OCI-LY3 (cell line): ENCODE data around the gene RNGTT.

Experiments
- H2AFZ ChIP-seq: fragments of 200-600, 300-600 bp; shearing (Covaris generic); 2 replicates; pipeline ENCODE4 v1.6.0; 2014; ENCODE audit warnings: antibody characterized with exemption, low read depth, low read length
- H3K27ac ChIP-seq: fragments of 200-600, 300-600 bp; sonication (generic); 2 replicates; pipeline ENCODE4 v1.5.1; 2014; ENCODE audit warnings: mild to moderate bottlenecking, low read length, moderate library complexity, mixed read lengths
- H3K27me3 ChIP-seq: fragments of 200-600, 300-600 bp; sonication (generic); 2 replicates; pipeline ENCODE4 v1.6.1; 2014; ENCODE audit warnings: low read depth, low read length, mixed read lengths
- H3K36me3 ChIP-seq: fragments of 200-600, 300-600 bp; sonication (generic); replicated peaks from 2 replicates; pipeline ENCODE3; 2014; ENCODE audit warnings: low read depth, low read length, mixed read lengths
- H3K4me1 ChIP-seq: fragments of 300-600, 200-600 bp; sonication (generic); 2 replicates; pipeline ENCODE4 v1.6.1; 2014; ENCODE audit warnings: low read length, mixed read lengths
- H3K4me2 ChIP-seq: fragments of 200-600, 300-600 bp; sonication (generic); 2 replicates; pipeline ENCODE4 v1.6.1; 2014; ENCODE audit warnings: low read length, mixed read lengths
- H3K4me3 ChIP-seq: fragments of 300-600, 200-600 bp; sonication (generic); 2 replicates; pipeline ENCODE4 v1.5.1; 2014; ENCODE audit warnings: antibody characterized with exemption, mild to moderate bottlenecking, low read length, moderate library complexity
- H3K79me2 ChIP-seq: fragments of 300-600, 200-600 bp; shearing (Covaris generic); 2 replicates; pipeline ENCODE4 v1.6.1; 2014; ENCODE audit warnings: mild to moderate bottlenecking, low read length, mixed read lengths
- H3K9ac ChIP-seq: fragments of 300-600, 200-600 bp; shearing (Covaris generic); 2 replicates; pipeline ENCODE4 v1.6.0; 2014; ENCODE audit warnings: mild to moderate bottlenecking, low read length, moderate library complexity
- H3K9me3 ChIP-seq: fragments of 200-600, 300-600 bp; shearing (Covaris generic); 2 replicates; pipeline ENCODE4 v1.6.1; 2014; ENCODE audit warnings: low read length, mixed read lengths; ENCODE audit not compliant: insufficient read depth
- H4K20me1 ChIP-seq: fragments of 200-600, 300-600 bp; sonication (generic); 2 replicates; pipeline ENCODE4 v1.6.1; 2016; ENCODE audit warnings: low read length, mixed read lengths; ENCODE audit not compliant: insufficient read depth
- EZH2phosphoT487 ChIP-seq: fragments of 200-600 bp; shearing (Covaris generic); IDR thresholded peaks from 2 replicates; pipeline ENCODE4 v1.6.1; 2018; ENCODE audit warnings: antibody characterized with exemption, mixed run types, low read depth
- TF ChIP-seq, protein P1 (sequence below): fragments of 200-600, 300-600 bp; sonication (generic); IDR thresholded peaks from 2 replicates; pipeline ENCODE4 v1.5.1; 2014; ENCODE audit warnings: antibody characterized with exemption, low read length, low read depth

Gene RNGTT

DNA sequence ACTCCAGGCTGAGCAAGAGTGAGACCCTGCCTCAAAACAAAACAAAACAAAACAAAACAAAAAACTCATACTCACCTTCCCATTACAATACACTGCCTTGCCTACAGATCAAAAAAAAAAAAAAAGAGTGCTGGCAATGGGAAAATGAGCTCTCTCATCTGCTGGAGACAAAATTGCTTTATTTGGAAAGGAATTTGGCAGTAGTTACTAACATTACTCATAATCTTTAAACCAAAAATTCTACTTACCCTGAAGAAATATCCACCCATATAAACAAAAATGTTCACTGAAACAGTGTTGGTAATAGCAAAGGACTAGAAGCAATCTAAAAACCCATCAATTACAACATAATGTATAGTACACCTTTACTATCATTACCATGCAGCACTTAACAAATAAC is 120.4 kb downstream of the RNGTT start:
- Histone ChIP-seq H3K27me3 (no peaks in the 10 kb centered on the region), H3K27ac (no peak overlapping the region)

DNA sequence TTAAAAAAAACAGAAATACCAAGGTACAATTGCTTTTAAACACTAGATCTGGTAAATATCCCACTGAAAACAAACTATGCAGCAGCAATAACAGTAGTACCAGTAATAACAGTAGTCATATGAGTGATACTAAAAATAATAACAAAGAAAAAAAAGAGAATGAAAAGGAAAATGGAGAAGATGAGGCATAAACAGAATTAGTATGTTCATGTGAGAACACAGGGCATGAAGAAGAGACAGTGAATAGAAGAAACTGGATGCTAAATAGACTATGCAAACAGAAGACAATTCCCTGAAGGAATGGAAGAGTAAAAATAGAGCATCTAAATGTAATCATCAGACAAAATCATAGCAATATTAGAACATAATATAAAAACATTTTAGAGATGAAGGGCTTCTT is 121.1 kb downstream of the RNGTT start:
- Histone ChIP-seq H3K27me3 (no peaks in the 10 kb centered on the region), H2AFZ (no peak overlapping the region), H3K9me3 (no peaks in the 10 kb centered on the region), H3K9ac (no peak overlapping the region), H3K27ac (no peak overlapping the region), H4K20me1 (peaks cover 5% of the 10 kb centered on the region), H3K36me3 (no peaks in the 10 kb centered on the region), H3K4me2 (no peak overlapping the region), H3K79me2 (no peaks in the 10 kb centered on the region), H3K4me1 (peaks cover 25% of the 10 kb centered on the region), H3K4me3 (no peak overlapping the region)
- no peak for TF ChIP-seq EZH2phosphoT487
- TF ChIP-seq, protein P1, sequence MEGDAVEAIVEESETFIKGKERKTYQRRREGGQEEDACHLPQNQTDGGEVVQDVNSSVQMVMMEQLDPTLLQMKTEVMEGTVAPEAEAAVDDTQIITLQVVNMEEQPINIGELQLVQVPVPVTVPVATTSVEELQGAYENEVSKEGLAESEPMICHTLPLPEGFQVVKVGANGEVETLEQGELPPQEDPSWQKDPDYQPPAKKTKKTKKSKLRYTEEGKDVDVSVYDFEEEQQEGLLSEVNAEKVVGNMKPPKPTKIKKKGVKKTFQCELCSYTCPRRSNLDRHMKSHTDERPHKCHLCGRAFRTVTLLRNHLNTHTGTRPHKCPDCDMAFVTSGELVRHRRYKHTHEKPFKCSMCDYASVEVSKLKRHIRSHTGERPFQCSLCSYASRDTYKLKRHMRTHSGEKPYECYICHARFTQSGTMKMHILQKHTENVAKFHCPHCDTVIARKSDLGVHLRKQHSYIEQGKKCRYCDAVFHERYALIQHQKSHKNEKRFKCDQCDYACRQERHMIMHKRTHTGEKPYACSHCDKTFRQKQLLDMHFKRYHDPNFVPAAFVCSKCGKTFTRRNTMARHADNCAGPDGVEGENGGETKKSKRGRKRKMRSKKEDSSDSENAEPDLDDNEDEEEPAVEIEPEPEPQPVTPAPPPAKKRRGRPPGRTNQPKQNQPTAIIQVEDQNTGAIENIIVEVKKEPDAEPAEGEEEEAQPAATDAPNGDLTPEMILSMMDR = no peak

More for the DNA sequence above, 120.4 kb downstream of the RNGTT start:
- peaks cover 5% of the 10 kb centered on the region for H4K20me1 ChIP-seq
- no peaks in the 10 kb centered on the region for H3K79me2 ChIP-seq
- no peak overlapping the region for H2AFZ ChIP-seq
- H3K9me3 ChIP-seq = no peaks in the 10 kb centered on the region
- no peaks in the 10 kb centered on the region for H3K36me3 ChIP-seq
- H3K4me2 ChIP-seq = no peak overlapping the region
- H3K4me3 ChIP-seq = no peak overlapping the region
- no peak overlapping the region for H3K9ac ChIP-seq
- TF ChIP-seq, protein P1 = no peak
- no peak for TF ChIP-seq EZH2phosphoT487
- H3K4me1 ChIP-seq = peaks cover 25% of the 10 kb centered on the region

DNA sequence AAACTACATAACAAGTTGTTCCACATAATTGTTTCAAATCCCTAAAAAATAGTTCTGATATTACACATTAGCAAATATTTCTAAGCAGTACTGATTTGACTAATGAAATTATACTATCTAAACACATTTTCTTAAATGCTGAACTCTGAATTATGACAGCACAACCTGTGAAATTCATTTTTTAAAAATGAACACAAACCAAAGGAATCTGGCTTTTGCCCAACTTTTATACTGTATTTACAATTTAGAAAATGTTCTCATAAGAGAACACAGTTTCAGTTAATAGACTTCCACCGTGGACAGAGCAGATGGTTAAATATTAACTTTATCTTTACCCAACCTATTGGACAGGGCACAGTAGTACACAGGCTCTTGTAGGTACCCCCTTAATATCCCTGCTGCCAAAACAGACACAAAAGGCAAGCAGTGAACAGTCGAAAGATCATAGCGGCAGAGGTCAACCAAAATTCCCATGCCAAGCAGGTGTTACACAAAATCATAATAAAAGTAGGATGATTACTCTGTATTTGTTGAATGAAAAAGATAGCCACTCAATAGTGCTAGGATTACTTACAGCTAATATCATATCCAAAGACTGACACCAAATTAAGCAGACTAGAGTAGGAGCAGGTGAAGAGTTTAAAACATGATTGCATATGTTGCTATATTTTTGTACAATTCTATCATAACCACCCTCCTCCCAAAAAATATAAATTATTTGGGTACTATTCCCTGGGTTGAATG is 122.5 kb downstream of the RNGTT start:
- Histone ChIP-seq H3K27me3 (no peaks in the 10 kb centered on the region), H3K4me3 (peak overlapping the region; percentile 34), H3K9me3 (no peaks in the 10 kb centered on the region), H3K79me2 (no peaks in the 10 kb centered on the region), H3K4me2 (peak overlapping the region; percentile 60), H3K9ac (no peak overlapping the region), H4K20me1 (peaks cover 5% of the 10 kb centered on the region), H3K36me3 (no peaks in the 10 kb centered on the region), H3K27ac (no peak overlapping the region), H3K4me1 (peaks cover 25% of the 10 kb centered on the region), H2AFZ (no peak overlapping the region)
- TF ChIP-seq, protein P1 = no peak
- TF ChIP-seq EZH2phosphoT487 = no peak

- no peaks in the 10 kb centered on the region for H3K27me3 ChIP-seq
- peak overlapping the region; percentile 40 for H3K4me3 ChIP-seq
- no peaks in the 10 kb centered on the region for H3K9me3 ChIP-seq
- no peak overlapping the region for H2AFZ ChIP-seq
- H3K27ac ChIP-seq = peak overlapping the region; percentile 39
- H3K4me2 ChIP-seq = peak overlapping the region; percentile 60
- no peak for TF ChIP-seq EZH2phosphoT487
- TF ChIP-seq, protein P1 = no peak
- H3K79me2 ChIP-seq = no peaks in the 10 kb centered on the region
- no peak overlapping the region for H3K9ac ChIP-seq
- peaks cover 25% of the 10 kb centered on the region for H3K4me1 ChIP-seq
- peaks cover 5% of the 10 kb centered on the region for H4K20me1 ChIP-seq
- no peaks in the 10 kb centered on the region for H3K36me3 ChIP-seq
Observed at GRCh38 chr6:88840289-88840688, 123.1 kb downstream of the RNGTT start.
